Fibroblast of lung (primary cell): ENCODE data around the gene UBA1.

Experiments used
- CTCF ChIP-seq, 2 donors: IDR thresholded peaks in 1 of 2; conservative IDR thresholded peaks in 1 of 2; 1 replicate in 1 of 2; 2 replicates in 1 of 2; pipeline ENCODE4 v1.5.1; 2011 to 2012; ENCODE audit warnings: low read length in 2 of 2, control low read depth in 1 of 2, inconsistent platforms in 1 of 2, low read depth in 1 of 2, mild to moderate bottlenecking in 1 of 2
- EZH2 ChIP-seq: IDR thresholded peaks from 2 replicates; pipeline ENCODE4 v1.5.1; 2012; ENCODE audit warnings: low read length, control low read depth, mild to moderate bottlenecking; ENCODE audit errors: missing control alignments

GRCh38 chrX:47226531-47227333 is 33.1 kb downstream of the UBA1 start:
- TF ChIP-seq CTCF (conservative IDR thresholded peaks at IDR 0.05 in 1 of 2, IDR thresholded peaks at IDR 0.05 in 1 of 2; ENCODE audit: low read depth in 1 of 2, low read length in 2 of 2) (no peak), EZH2 (no peak)
